A549 (cell line): ENCODE results near the gene PAM16. TPM values are rescaled to one million over a fixed set of nuclear protein-coding genes. Genes with fewer than 3 reads are reported as not detected.

Source experiments
- ATAC-seq, 2 experiments: fragments of 200-7000 bp in 1 of 2; fragments of >200 bp in 1 of 2; cut with Nextera tagmentation in 1 of 2; cut with Tn5 transposase in 1 of 2; 3 replicates each; pipeline versions ENCODE4 v1.8.0 to v1.9.1; 2018 to 2020; ENCODE audit warnings: mild to moderate bottlenecking in 1 of 2, moderate library complexity in 1 of 2
- CTCF ChIA-PET: fragments of 300-600 bp; sonication (Branson Sonifier 250); formaldehyde crosslinking; extraction: SDS; loops from one replicate; lab custom pipeline; 2021; ENCODE audit warnings: antibody characterized with exemption, inconsistent platforms; lab: Yijun Ruan, JAX
- POLR2A ChIA-PET: fragments of 350-600 bp; formaldehyde crosslinking; extraction: SDS; loops from one replicate; lab custom pipeline; 2021; ENCODE audit warnings: antibody characterized with exemption, inconsistent platforms; lab: Yijun Ruan, JAX
- DNase-seq, 2 experiments: peaks; one replicate each; pipeline versions ENCODE4 v3.0.0 to v3.0.0-alpha.2; 2011 to 2016; ENCODE audit warnings: low read depth in 1 of 2, low spot score in 1 of 2
- FAIRE-seq: peaks from 2 replicates; lab custom pipeline; 2011; peaks lifted over from hg19 to GRCh38; lab: Jason Lieb, UNC
- H3K27ac ChIP-seq, 2 experiments: fragments of >200 bp; sonication (Bioruptor Twin); formaldehyde crosslinking; 3 replicates each; pipeline ENCODE4 v1.5.1; 2016 to 2017
- H3K4me1 ChIP-seq: fragments of >200 bp; sonication (Bioruptor Twin); formaldehyde crosslinking; 3 replicates; pipeline ENCODE4 v1.6.1; 2016
- H3K4me2 ChIP-seq: fragments of >200 bp; sonication (Bioruptor Twin); formaldehyde crosslinking; 3 replicates; pipeline ENCODE4 v1.6.1; 2016
- H3K4me3 ChIP-seq: fragments of >200 bp; sonication (Bioruptor Twin); formaldehyde crosslinking; 3 replicates; pipeline ENCODE4 v1.5.1; 2016
- H3K9me3 ChIP-seq: fragments of >200 bp; sonication (Bioruptor Twin); formaldehyde crosslinking; 3 replicates; pipeline ENCODE4 v1.6.1; 2016
- ATOH8 ChIP-seq: fragments of 250-450 bp; sonication (Bioruptor Pico); IDR thresholded peaks from 2 replicates; pipeline ENCODE4 v1.5.0; 2020; ENCODE audit warnings: low read depth, mild to moderate bottlenecking, moderate library complexity
- BCL3 ChIP-seq: fragments of >200 bp; sonication (Bioruptor Twin); formaldehyde crosslinking; IDR thresholded peaks from 3 replicates; pipeline ENCODE4 v1.6.1; 2016
- CEBPB ChIP-seq, 2 experiments: fragments of >200 bp in 1 of 2; sonication (Bioruptor Twin) in 1 of 2; formaldehyde crosslinking in 1 of 2; IDR thresholded peaks; 2 replicates each; pipeline ENCODE4 v1.6.1; 2012 to 2016
- CHD2 ChIP-seq: fragments of 150-350 bp; IDR thresholded peaks from 2 replicates; pipeline ENCODE4 v1.6.1; 2014; ENCODE audit warnings: low read length; ENCODE audit not compliant: partially characterized antibody
- E2F6 ChIP-seq: IDR thresholded peaks from 2 replicates; pipeline ENCODE4 v1.6.1; 2012; ENCODE audit warnings: low read depth, borderline replicate concordance
- GATA3 ChIP-seq: IDR thresholded peaks from 2 replicates; pipeline ENCODE4 v1.6.1; 2012; ENCODE audit warnings: borderline replicate concordance
- MAX ChIP-seq: IDR thresholded peaks from 2 replicates; pipeline ENCODE4 v1.6.1; 2012
- NFE2L2 ChIP-seq: fragments of 150-350 bp; conservative IDR thresholded peaks from 2 replicates; pipeline ENCODE4 v1.6.1; 2014; ENCODE audit warnings: low read length
- NPAS2 ChIP-seq: fragments of 250-450 bp; sonication (Bioruptor Pico); IDR thresholded peaks from 2 replicates; pipeline ENCODE4 v1.8.0; 2022; ENCODE audit warnings: mild to moderate bottlenecking, moderate library complexity, borderline replicate concordance
- NR3C1 ChIP-seq: fragments of >200 bp; sonication (Bioruptor Twin); formaldehyde crosslinking; IDR thresholded peaks from 3 replicates; pipeline ENCODE4 v1.6.1; 2017
- PBX3 ChIP-seq: IDR thresholded peaks from 2 replicates; pipeline ENCODE4 v1.6.1; 2012
- PHF8 ChIP-seq: fragments of 200-600 bp; sonication (generic); IDR thresholded peaks from 2 replicates; pipeline ENCODE4 v1.6.1; 2016; ENCODE audit warnings: low read depth, mild to moderate bottlenecking, antibody characterized with exemption, moderate library complexity, borderline replicate concordance
- POLR2A ChIP-seq: IDR thresholded peaks from 2 replicates; pipeline ENCODE4 v1.6.1; 2012; ENCODE audit warnings: mild to moderate bottlenecking, low read length
- RFX5 ChIP-seq: fragments of 450-650 bp; IDR thresholded peaks from 2 replicates; pipeline ENCODE4 v1.7.1; 2014; ENCODE audit warnings: antibody characterized with exemption, mild to moderate bottlenecking, moderate library complexity
- RNF2 ChIP-seq: fragments of 200-600 bp; sonication (generic); IDR thresholded peaks from 2 replicates; pipeline ENCODE4 v1.6.1; 2016; ENCODE audit warnings: low read depth, mild to moderate bottlenecking, antibody characterized with exemption, moderate library complexity, borderline replicate concordance
- ZFP36 ChIP-seq: fragments of 450-650 bp; IDR thresholded peaks from 2 replicates; pipeline ENCODE4 v1.6.1; 2014; ENCODE audit warnings: borderline replicate concordance; ENCODE audit not compliant: partially characterized antibody
- ZNF302 ChIP-seq: fragments of 250-450 bp; sonication (Bioruptor Pico); IDR thresholded peaks from 2 replicates; pipeline ENCODE4 v1.9.0; 2021; ENCODE audit warnings: inconsistent platforms, mild to moderate bottlenecking, moderate library complexity
- WGBS: methylation state at CpG from one replicate; pipeline ENCODE4 v1.1.6; 2017; ENCODE audit errors: missing lambda C conversion rate; 5-methylcytosine and 5-hydroxymethylcytosine counted together
- polyA plus RNA-seq, 4 experiments: library from polyadenylated mRNA; depleted of rRNA in 3 of 4; stranded (reverse); fragments of >200 nt; fragmentation: RNase III in 1 of 4; extraction: RNeasy Plus Mini Kit Qiagen cat#74134 plus additional on column Dnase treatment in 1 of 4; gene quantifications; 2 replicates in 3 of 4; 3 replicates in 1 of 4; pipeline ENCODE4 v1.2.3, GENCODE V29; 2011 to 2017

Gene PAM16
- polyA plus RNA-seq, 2 of the 4 experiments (the other 2 are of a cell fraction): 55.1 to 59.1 TPM

GRCh38 chr16:4297480-4297879, 53.6 kb downstream of the PAM16 start:
- peak overlapping the region; percentile 94 to 99; a peak in 5 of 6 replicates for H3K27ac ChIP-seq
- TF ChIP-seq NR3C1 (no peak), ZFP36 (peak; percentile 3)
- H3K4me3 ChIP-seq: no peak overlapping the region
- no peak for ATAC-seq
- no peak overlapping the region; the same call in 2 of the 3 replicates for H3K4me2 ChIP-seq
- peaks cover 67% of the 10 kb centered on the region for H3K4me1 ChIP-seq
- WGBS: 90% methylated on average over 6 of the region's 6 CpGs
- no peak for FAIRE-seq
- no peaks in the 10 kb centered on the region for H3K9me3 ChIP-seq
- DNase-seq: no peak
- CTCF ChIA-PET: interaction anchor here (1.1 to 13.8 kb wide), 13 partner anchors 7 to 105 kb away, joined by 3 to 213 read pairs (median 5); no protein-coding TSS in a partner anchor
- POLR2A ChIA-PET: interaction anchor here (0.5 to 3.5 kb wide), 3 partner anchors 10 to 24 kb away, joined by 5 to 17 read pairs (median 5); partner anchors contain the start of genes GLIS2 and TFAP4

GRCh38 chr16:4295581-4295980, 55.5 kb downstream of the PAM16 start:
- no peak for DNase-seq
- CTCF ChIA-PET: interaction anchor here (1.2 to 13.8 kb wide), 9 partner anchors 13 to 107 kb away, joined by 3 to 213 read pairs (median 5); partner anchors contain the start of gene TFAP4
- WGBS: 79% methylated on average over 6 of the region's 6 CpGs
- peaks cover 83% of the 10 kb centered on the region for H3K4me1 ChIP-seq
- H3K9me3 ChIP-seq: no peaks in the 10 kb centered on the region
- H3K27ac ChIP-seq: peak overlapping the region in 1 of 2 experiments; percentile 87; a peak in 3 of 6 replicates
- POLR2A ChIA-PET: interaction anchor here (0.9 to 1.0 kb wide), 3 partner anchors 12 to 24 kb away, joined by 3 to 5 read pairs (median 5); no protein-coding TSS in a partner anchor
- H3K4me2 ChIP-seq: no peak overlapping the region
- no peak for ATAC-seq
- FAIRE-seq: no peak
- TF ChIP-seq PBX3 (no peak), CHD2 (no peak)
- no peak overlapping the region for H3K4me3 ChIP-seq

GRCh38 chr16:4293822-4294457, 57.2 kb downstream of the PAM16 start:
- peak; percentile 80 to 81 for ATAC-seq
- H3K4me1 ChIP-seq: peaks cover 85% of the 10 kb centered on the region
- TF ChIP-seq CHD2: no peak
- 0 out of 2 replicates have a peak, but pooled peaks have one; percentile 16 for TF ChIP-seq GATA3
- POLR2A ChIA-PET: interaction anchor here (1.1 kb wide), 1 partner anchor 22 kb away, joined by 3 read pairs; no protein-coding TSS in a partner anchor
- peak; percentile 50 to 70 for DNase-seq
- WGBS: 16% methylated on average over 15 of the region's 20 CpGs
- peak overlapping the region; percentile 75 for H3K4me2 ChIP-seq
- H3K4me3 ChIP-seq: no peak overlapping the region
- H3K27ac ChIP-seq: peak overlapping the region; percentile 73 to 87
- CTCF ChIA-PET: interaction anchor here (0.7 to 13.8 kb wide), 13 partner anchors 9 to 354 kb away, joined by 3 to 213 read pairs (median 3); partner anchors contain the start of gene TFAP4
- FAIRE-seq: peak; percentile 61
- H3K9me3 ChIP-seq: no peaks in the 10 kb centered on the region

- ATAC-seq: no peak
- Histone ChIP-seq H3K27ac (peak overlapping the region; percentile 73 to 87; a peak in 5 of 6 replicates), H3K4me2 (peak overlapping the region; percentile 75), H3K4me1 (peaks cover 85% of the 10 kb centered on the region), H3K4me3 (no peak overlapping the region), H3K9me3 (no peaks in the 10 kb centered on the region)
- CTCF ChIA-PET: interaction anchor here (0.9 to 13.8 kb wide), 9 partner anchors 9 to 354 kb away, joined by 3 to 213 read pairs (median 5); partner anchors contain the start of gene TFAP4
- DNase-seq: no peak
- no peak for FAIRE-seq
- 84% methylated on average over 14 of the region's 14 CpGs for WGBS
- peak; percentile 12; the same call in 1 of the 2 replicates for TF ChIP-seq MAX
- TF ChIP-seq NFE2L2: no peak
- POLR2A ChIA-PET: interaction anchor here (1.1 kb wide), 1 partner anchor 22 kb away, joined by 3 read pairs; no protein-coding TSS in a partner anchor
Observed at GRCh38 chr16:4293181-4293716, 57.9 kb downstream of the PAM16 start.

- H3K9me3 ChIP-seq: no peaks in the 10 kb centered on the region
- FAIRE-seq (no peak), ATAC-seq (no peak), DNase-seq (no peak)
- no peak overlapping the region for H3K4me2 ChIP-seq
- peak overlapping the region in 1 of 2 experiments; percentile 86; a peak in 3 of 6 replicates for H3K27ac ChIP-seq
- 95% methylated on average over 4 of the region's 4 CpGs for WGBS
- CTCF ChIA-PET: interaction anchor here (0.6 to 13.8 kb wide), 10 partner anchors 8 to 118 kb away, joined by 3 to 213 read pairs (median 42); partner anchors contain the start of gene TFAP4
- H3K4me3 ChIP-seq: no peak overlapping the region
- POLR2A ChIA-PET: no interaction called here
- peaks cover 75% of the 10 kb centered on the region for H3K4me1 ChIP-seq
- TF ChIP-seq RFX5 (no peak), ZNF302 (CRISPR knock-in tag) (no peak), E2F6 (no peak), NR3C1 (no peak), CHD2 (no peak), CEBPB (IDR thresholded peaks at IDR 0.05) (no peak), RNF2 (no peak), POLR2A (no peak), ZFP36 (no peak), ATOH8 (no peak), BCL3 (no peak), MAX (no peak), PHF8 (no peak), NPAS2 (CRISPR knock-in tag) (no peak)
Observed at GRCh38 chr16:4291699-4292098, 59.4 kb downstream of the PAM16 start.
